Stimulated activated CD8-positive, alpha-beta memory T cell treated with anti-CD3 and anti-CD28 coated beads, Interleukin-12 subunit alpha, Interleukin-12 subunit beta, amount 100 ng/mL, for 4 hours (primary cell): ENCODE results near the gene CADM4.
"Not testable (repeated sequence)": the region's sequence is repeated elsewhere in the genome, so short reads cannot be mapped to it uniquely, and the experiment has no call there.

ENCODE experiments used
- DNase-seq: peaks from one replicate; pipeline ENCODE4 v3.0.0-alpha.2; 2020; ENCODE audit warnings: low read depth

Gene CADM4, protein sequence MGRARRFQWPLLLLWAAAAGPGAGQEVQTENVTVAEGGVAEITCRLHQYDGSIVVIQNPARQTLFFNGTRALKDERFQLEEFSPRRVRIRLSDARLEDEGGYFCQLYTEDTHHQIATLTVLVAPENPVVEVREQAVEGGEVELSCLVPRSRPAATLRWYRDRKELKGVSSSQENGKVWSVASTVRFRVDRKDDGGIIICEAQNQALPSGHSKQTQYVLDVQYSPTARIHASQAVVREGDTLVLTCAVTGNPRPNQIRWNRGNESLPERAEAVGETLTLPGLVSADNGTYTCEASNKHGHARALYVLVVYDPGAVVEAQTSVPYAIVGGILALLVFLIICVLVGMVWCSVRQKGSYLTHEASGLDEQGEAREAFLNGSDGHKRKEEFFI

GRCh38 chr19:43639519-43640423 lies at the start of gene CADM4:
Gene CADM4, minus strand, starts transcription at chr19:43639850. Its CDS starts 60 bp downstream, at chr19:43639790.
- DNase-seq = peak; percentile 28

DNA sequence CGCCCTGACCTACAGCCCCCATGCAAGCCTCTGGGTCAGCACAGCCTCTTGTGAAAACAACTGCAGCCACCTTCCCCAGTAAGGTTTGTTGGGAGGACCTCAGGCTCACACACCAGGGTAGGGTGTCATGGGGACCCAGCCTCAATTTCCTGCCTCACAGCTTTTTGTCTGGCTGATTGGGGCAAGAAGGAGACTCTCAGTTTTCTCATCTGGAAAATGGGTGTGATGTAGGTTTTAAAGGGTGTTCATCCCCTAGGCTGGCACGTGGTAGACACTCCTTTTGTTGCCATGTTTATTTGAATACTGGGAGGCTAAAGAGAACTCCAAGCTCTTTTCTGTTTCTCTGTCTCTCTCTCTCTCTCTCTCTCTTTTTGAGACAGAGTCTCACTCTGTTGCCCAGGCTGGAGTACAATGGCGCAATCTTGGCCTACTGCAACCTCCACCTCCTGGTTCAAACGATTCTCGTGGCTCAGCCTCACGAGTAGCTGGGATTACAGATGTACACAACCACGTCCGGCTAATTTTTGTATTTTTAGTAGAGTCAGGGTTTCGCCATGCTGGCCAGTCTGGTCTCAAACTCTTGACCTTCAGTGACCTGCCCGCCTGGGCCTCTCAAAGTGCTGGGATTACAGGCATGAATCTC lies 48.5 kb upstream of the CADM4 start:
- DNase-seq = no peak

DNA sequence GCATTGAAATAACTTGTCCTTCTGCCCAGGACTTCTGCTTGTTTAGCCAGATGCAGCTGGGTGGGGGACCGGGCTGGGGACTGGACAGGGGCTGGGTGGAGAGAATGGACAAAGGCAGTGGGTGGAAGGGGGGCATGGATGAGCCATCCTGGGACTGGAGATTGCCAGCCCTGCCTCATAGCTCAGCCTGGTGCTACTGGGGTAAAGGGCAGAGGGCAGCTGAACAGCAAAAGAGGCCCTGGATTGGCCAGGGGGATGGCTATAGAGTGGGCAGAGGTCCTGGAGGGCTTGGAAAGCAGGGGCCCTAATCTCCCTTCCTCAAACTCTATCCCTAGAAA lies 48.0 kb upstream of the CADM4 start:
- DNase-seq = no peak

DNA sequence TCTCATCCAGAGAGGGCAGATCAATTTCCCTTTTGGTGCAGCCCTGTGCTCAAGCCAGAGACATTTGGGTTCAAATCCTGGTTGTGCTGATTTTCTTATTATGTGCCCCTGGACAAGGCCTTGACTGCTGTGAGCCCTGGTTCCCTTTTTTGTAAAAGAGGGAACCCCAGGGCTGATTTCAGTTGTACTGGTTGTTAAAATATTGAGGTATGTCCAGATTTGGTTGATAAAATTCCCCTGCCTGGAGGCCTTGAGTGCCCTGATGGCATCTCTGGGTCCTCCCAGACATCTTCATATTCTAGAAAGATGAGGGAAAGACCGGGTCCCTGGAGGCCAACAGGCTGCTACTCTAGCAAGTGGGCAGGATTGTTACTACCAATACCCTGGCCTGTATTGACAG lies 44.7 kb upstream of the CADM4 start:
- DNase-seq = no peak

- no peak for DNase-seq
Measured at GRCh38 chr19:43683905-43684304, 44.3 kb upstream of the CADM4 start.

- DNase-seq = no peak
Measured at GRCh38 chr19:43682824-43683661, 43.4 kb upstream of the CADM4 start.

DNA sequence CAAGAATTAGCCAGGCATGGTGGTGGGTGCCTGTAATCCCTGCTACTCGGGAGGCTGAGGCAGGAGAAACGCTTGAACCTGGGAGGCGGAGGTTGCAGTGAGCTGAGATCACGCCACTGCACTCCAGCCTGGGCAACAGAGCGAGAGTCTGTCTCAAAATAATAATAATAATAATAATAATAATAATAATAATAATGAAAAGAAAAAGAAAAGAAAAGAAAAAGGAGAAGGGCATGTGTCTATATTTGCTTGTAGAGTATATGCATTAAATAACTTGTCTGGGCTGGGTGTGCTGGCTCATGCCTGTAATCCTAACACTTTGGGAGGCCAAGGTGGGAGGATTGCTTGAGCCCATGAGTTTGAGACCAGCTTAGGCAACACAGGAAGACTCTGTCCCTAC lies 42.6 kb upstream of the CADM4 start:
- DNase-seq = not testable (repeated sequence)

GRCh38 chr19:43681821-43682220 lies 42.2 kb upstream of the CADM4 start:
- no peak for DNase-seq

DNA sequence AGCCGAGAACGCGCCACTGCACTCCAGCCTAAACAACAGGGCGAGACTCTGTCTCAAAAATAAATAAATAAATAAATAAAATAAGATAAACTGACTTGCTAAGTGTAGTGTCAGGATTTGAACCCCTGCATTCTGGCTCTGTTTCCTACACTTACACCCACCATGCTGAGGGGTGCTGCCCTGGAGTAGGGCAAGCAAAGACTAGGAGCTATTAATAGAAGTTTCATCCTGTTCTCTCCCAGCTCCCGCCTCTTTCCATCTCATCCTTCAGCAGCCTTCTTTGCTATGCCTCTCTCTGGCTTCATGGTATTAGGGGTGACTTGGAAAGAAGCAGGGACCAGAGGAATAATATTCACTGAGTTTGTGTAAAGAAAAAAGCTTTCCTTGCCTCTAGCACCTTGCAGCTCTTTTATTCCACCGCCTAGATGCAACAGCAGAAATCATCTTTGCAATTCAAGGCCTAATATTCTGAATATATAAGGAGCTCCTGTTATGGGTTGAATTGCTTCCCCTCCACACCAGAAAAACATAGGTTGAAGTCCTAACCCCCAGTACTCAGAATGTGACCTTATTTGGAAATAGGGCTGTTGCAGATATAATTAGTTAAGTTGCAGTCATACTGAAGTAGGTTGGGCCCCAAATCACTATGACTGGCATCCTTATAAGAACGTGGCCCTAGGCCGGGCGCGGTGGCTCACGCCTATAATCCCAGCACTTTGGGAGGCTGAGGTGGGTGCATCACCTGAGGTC lies 39.0 kb upstream of the CADM4 start:
- no peak for DNase-seq

GRCh38 chr19:43675906-43676305 lies 36.3 kb upstream of the CADM4 start:
- DNase-seq = no peak

GRCh38 chr19:43675269-43675879 lies 35.7 kb upstream of the CADM4 start:
- no peak for DNase-seq

DNA sequence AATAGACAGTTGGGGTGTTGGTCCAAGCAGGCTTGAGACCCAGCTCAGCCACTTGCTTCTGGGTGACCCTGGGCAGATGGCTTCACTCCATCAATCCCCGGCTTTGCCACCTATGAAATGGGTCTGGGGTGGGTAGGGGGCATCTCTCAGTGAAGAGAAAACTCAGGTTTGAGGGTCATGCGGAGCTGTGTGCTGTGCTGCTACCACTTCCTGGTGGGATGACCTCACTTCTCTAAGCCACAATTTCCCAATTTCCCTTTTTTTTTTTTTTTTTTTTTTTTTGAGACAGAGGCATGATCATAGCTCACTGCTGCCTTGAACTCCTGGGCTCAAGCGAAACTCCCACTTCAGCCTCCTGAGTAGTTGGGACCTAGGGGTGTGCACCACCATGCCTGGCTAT lies 34.9 kb upstream of the CADM4 start:
- no peak for DNase-seq

DNA sequence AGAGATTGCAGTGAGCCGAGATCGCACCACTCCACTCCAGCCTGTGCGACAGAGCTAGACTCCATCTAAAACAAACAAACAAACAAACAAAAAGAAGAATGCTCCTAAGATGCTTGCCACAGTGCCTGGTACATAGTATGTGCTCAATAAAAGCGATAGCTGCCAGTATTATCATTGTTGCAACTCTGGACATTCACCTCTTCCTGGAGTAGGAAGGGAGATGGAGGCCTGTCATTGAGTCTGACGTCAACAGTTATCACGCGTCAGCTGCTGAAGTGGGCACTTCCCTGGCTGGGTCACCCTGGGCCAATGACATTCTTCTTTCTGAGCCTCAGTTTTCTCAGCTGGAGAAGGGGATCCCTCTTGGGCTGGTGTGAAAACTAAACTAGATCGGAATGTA lies 34.5 kb upstream of the CADM4 start:
- no peak for DNase-seq

- DNase-seq = no peak
Measured at GRCh38 chr19:43673637-43674036, 34.0 kb upstream of the CADM4 start.

- no peak for DNase-seq
Measured at GRCh38 chr19:43672061-43672679, 32.5 kb upstream of the CADM4 start.

DNA sequence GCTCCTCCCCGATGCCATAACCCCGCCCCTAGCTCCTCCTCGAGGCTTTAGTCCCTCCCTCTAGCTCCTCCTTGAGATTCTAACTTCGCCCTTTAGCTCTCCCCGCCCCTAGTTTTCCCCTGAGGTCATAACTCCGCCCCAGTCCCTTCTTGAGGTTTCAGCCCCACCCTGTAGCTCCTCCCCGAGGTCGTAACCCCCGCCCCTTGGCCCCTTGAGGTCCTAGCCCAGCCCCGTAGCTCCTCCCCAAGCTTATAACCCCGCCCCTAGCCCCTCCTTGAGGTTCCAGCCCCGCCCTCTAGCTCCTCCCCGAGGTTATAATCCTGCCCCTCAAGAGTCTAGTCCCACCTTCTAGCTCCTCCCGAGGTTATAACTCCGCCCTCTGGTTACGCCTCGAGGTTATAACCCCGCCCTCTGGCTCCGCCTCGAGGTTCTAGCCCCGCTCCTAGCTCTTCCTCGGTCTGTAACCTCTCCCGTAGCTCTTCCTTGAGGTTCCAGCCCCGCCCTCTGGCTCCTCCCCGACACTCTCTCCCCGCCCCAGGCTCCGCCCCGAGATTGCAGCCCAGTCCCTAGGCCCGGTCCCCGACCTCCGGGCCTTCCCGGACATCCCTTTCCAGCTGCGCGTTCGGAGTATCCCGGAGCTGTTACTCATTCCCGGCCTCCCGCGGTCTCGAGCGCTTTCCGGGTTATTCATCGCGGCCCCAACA lies 28.9 kb upstream of the CADM4 start:
- peak; percentile 74 for DNase-seq

GRCh38 chr19:43667876-43668405 lies 28.3 kb upstream of the CADM4 start:
- DNase-seq = no peak

DNA sequence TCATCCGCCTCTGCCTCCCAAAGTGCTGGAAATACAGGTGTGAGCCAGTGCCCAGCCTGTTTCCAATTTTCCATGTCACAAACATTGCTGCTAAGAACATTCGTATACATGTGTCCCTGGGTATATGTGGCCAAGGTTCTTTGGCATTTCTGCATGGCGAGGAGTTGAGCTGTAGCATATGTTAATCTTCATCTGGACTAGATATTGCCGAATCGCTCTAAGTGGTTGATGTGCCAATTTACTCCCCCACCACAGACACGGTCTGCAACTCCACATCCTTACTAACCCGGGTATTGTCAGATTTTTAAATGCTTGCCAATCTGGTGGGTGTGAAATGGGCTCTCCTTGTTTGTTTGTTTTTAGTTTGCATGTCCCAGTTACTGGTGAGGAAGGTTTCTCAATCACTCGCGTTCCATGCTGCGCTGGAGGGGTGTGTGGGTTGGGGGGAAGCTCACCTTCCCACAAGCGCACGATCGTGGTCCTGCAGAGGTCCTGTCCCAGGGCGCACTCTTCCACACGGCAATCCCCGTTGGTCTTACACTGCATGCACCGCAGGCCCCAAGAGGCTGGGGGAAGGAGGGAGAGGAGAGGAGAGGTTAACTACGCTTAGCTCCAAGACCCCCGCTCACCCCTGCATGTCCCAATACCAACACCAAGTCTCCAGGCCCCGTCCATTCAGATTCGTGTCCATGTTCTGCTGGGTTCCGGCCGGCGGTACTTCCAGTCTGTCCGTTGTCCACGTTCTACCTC lies 27.7 kb upstream of the CADM4 start:
- no peak for DNase-seq

GRCh38 chr19:43664018-43664417 lies 24.4 kb upstream of the CADM4 start:
- DNase-seq = no peak
